GM06990 (cell line): ENCODE results near the gene SPAAR.

Experiments used
- DNase-seq: peaks from one replicate; pipeline ENCODE4 v3.0.0-alpha.2; 2011; ENCODE audit not compliant: insufficient read length; ENCODE audit errors: extremely low read depth
- H3K27me3 ChIP-seq: replicated peaks from 2 replicates; pipeline ENCODE4 v1.6.0; 2011; ENCODE audit warnings: low read length; ENCODE audit not compliant: control insufficient read depth, insufficient read depth
- H3K36me3 ChIP-seq: 2 replicates; pipeline ENCODE4 v1.5.1; 2011; ENCODE audit warnings: low read length; ENCODE audit not compliant: control insufficient read depth, insufficient read depth
- H3K4me3 ChIP-seq: replicated peaks from 2 replicates; pipeline ENCODE4 v1.5.1; 2011; ENCODE audit warnings: low read depth, mild to moderate bottlenecking, control low read depth, low read length
- CTCF ChIP-seq: IDR thresholded peaks from 2 replicates; pipeline ENCODE4 v1.5.1; 2011; ENCODE audit warnings: low read length, control low read depth, mild to moderate bottlenecking, inconsistent platforms; ENCODE audit not compliant: insufficient read depth, poor library complexity, severe bottlenecking

SPAAR gene

GRCh38 chr9:35864695-35865255, 44.5 kb upstream of the SPAAR start:
- no peaks in the 10 kb centered on the region for H3K27me3 ChIP-seq
- no peak overlapping the region for H3K4me3 ChIP-seq
- no peak for DNase-seq
- H3K36me3 ChIP-seq = no peaks in the 10 kb centered on the region
- TF ChIP-seq CTCF = no peak

DNA sequence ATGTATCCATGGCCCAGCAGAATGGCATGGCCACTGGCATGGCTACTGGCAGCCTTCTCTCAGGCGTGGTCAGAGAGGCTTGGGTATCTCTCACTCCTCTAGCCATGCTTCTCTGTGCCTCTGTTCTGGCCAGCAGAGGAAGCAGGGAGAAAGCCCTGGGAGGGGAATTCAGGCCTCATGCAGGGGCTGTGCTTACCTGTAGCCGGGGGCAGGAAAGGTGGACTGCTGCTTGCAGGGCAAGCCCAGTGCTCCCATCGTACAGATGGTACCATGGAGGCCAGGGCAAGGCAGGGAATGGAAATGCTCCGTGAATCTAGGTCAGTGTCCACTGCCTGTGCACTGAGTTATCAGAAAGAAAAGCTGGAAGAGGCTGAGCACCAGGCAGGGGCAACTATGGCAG, 41.8 kb upstream of the SPAAR start:
- H3K36me3 ChIP-seq = no peaks in the 10 kb centered on the region
- TF ChIP-seq CTCF = no peak
- H3K4me3 ChIP-seq = no peak overlapping the region
- H3K27me3 ChIP-seq = no peaks in the 10 kb centered on the region
- no peak for DNase-seq

GRCh38 chr9:35868933-35869332, 40.4 kb upstream of the SPAAR start:
- no peaks in the 10 kb centered on the region for H3K36me3 ChIP-seq
- H3K4me3 ChIP-seq = no peak overlapping the region
- no peak for DNase-seq
- no peak for TF ChIP-seq CTCF
- H3K27me3 ChIP-seq = no peaks in the 10 kb centered on the region

DNA sequence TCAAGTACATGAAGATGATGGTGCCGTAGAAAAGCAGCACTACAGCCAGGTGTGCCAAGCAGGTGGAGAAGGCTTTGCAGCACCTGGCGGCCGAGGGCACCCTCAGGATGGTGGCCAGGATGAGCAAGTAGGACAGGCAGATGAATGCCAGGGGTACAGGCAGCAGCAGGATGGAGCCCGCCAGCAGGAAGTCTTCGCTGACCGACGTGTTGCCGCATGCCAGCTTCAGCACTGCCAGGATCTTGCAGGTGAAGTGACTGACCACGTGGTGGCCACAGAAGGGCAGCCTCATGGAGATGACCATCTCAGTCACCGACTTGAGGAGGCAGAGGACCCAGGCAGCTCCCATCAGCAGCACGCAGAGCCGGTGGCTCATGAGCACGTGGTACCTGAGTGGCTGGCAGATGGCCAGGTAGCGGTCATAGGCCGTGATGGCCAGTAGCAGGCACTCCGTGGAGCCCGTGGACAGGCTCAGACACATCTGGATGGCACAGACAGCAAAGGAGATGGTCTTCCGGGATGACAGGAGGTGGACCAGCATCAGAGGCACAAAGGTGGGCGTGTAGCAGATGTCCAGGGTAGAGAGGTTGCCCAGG, 39.6 kb upstream of the SPAAR start:
- H3K27me3 ChIP-seq = no peaks in the 10 kb centered on the region
- DNase-seq = no peak
- H3K36me3 ChIP-seq = no peaks in the 10 kb centered on the region
- H3K4me3 ChIP-seq = no peak overlapping the region
- TF ChIP-seq CTCF = no peak

GRCh38 chr9:35870351-35870923, 38.9 kb upstream of the SPAAR start, which contains the start of gene OR13J1:
Gene OR13J1 (minus strand): TSS chr9:35870401. CDS start chr9:35870401, 0 bp downstream.
- Histone ChIP-seq H3K27me3 (no peaks in the 10 kb centered on the region), H3K36me3 (no peaks in the 10 kb centered on the region), H3K4me3 (no peak within 1 kb of the TSS)
- DNase-seq = no peak
- no peak for TF ChIP-seq CTCF
